ENCODE data around the gene CTXN1. TPM values are rescaled to one million over a fixed set of nuclear protein-coding genes. Genes with fewer than 3 reads are reported as not detected.

The CTXN1 gene
- total RNA-seq, 4 donors from 2014 or later: 1.4 to 3.0 (median 2.0) TPM

DNA sequence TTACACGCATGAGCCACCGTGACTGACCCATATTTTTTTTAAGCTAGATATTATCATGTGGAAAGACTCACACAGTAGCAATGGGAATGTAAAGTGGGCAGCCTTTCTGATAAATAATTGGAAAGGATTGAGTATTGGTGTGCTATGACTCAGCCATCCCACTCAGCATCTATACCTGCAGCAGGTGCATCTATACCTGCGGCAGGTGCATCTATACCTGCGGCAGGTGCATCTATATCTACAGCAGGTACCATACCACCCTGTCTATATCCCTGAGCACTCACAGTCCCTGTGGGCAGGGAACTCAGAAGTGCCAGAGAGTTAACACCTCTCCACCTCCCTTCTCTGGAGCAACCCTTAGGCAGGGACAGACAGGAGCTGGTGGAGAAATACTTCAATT, 42.8 kb downstream of the CTXN1 start:
- Histone ChIP-seq H3K27me3 (no peaks in the 10 kb centered on the region), H3K4me1 (peaks cover 0 to 1% of the 10 kb centered on the region in 2 donors), H3K4me3 (replicated peaks in 1 of 3) (no peak overlapping the region), H3K27ac (no peak overlapping the region), H3K36me3 (no peaks in the 10 kb centered on the region), H3K9me3 (no peaks in the 10 kb centered on the region)
- DNase-seq: no peak
- intact Hi-C loops (cut with DNase I): no loop called here
- 83 to 86% methylated on average over 4 of the region's 4 CpGs for WGBS, 2 donors
- TF ChIP-seq, protein P1, sequence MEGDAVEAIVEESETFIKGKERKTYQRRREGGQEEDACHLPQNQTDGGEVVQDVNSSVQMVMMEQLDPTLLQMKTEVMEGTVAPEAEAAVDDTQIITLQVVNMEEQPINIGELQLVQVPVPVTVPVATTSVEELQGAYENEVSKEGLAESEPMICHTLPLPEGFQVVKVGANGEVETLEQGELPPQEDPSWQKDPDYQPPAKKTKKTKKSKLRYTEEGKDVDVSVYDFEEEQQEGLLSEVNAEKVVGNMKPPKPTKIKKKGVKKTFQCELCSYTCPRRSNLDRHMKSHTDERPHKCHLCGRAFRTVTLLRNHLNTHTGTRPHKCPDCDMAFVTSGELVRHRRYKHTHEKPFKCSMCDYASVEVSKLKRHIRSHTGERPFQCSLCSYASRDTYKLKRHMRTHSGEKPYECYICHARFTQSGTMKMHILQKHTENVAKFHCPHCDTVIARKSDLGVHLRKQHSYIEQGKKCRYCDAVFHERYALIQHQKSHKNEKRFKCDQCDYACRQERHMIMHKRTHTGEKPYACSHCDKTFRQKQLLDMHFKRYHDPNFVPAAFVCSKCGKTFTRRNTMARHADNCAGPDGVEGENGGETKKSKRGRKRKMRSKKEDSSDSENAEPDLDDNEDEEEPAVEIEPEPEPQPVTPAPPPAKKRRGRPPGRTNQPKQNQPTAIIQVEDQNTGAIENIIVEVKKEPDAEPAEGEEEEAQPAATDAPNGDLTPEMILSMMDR (IDR thresholded peaks at IDR 0.05): no peak
- no peak for TF ChIP-seq POLR2A (IDR thresholded peaks at IDR 0.05)

DNA sequence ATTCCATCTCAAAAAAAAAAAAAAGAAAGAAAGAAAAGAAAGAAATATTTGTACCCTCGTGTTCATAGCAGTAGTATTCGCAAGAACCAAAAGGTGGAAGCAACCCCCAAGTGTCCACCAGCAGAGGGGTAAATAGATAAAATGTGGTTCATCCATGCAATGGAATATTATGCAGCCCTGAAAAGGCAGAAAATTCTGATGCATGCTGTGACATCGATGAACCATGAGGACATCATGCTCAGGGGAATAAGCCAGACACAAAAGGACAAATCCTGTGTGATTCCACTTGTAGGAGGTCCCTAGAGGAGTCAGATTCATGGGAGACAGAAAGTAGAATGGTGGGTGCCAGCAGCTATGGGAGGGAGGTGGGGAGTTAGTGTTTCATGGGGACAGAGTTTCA, 44.0 kb downstream of the CTXN1 start:
- WGBS, 2 donors: 87 to 91% methylated on average over 3 of the region's 3 CpGs

GRCh38 chr19:7879836-7880235, 46.1 kb downstream of the CTXN1 start:
- Histone ChIP-seq H3K27ac (no peak overlapping the region), H3K4me3 (replicated peaks in 1 of 3) (no peak overlapping the region), H3K27me3 (no peaks in the 10 kb centered on the region), H3K36me3 (no peaks in the 10 kb centered on the region), H3K9me3 (no peaks in the 10 kb centered on the region), H3K4me1 (no peaks in the 10 kb centered on the region)
- TF ChIP-seq, protein P1 (IDR thresholded peaks at IDR 0.05): no peak
- TF ChIP-seq POLR2A (IDR thresholded peaks at IDR 0.05): no peak
- DNase-seq: no peak
- intact Hi-C loops (cut with DNase I): no loop called here
- 87% methylated on average over 19 of the region's 19 CpGs for WGBS, 2 donors

More for the DNA sequence above, 44.0 kb downstream of the CTXN1 start:
- Histone ChIP-seq H3K9me3 (no peaks in the 10 kb centered on the region), H3K36me3 (no peaks in the 10 kb centered on the region), H3K4me1 (no peaks in the 10 kb centered on the region), H3K27ac (no peak overlapping the region), H3K27me3 (no peaks in the 10 kb centered on the region), H3K4me3 (replicated peaks in 1 of 3) (no peak overlapping the region)
- no peak for DNase-seq
- TF ChIP-seq, protein P1 (IDR thresholded peaks at IDR 0.05): no peak
- no peak for TF ChIP-seq POLR2A (IDR thresholded peaks at IDR 0.05)
- intact Hi-C loops (cut with DNase I): no loop called here

DNA sequence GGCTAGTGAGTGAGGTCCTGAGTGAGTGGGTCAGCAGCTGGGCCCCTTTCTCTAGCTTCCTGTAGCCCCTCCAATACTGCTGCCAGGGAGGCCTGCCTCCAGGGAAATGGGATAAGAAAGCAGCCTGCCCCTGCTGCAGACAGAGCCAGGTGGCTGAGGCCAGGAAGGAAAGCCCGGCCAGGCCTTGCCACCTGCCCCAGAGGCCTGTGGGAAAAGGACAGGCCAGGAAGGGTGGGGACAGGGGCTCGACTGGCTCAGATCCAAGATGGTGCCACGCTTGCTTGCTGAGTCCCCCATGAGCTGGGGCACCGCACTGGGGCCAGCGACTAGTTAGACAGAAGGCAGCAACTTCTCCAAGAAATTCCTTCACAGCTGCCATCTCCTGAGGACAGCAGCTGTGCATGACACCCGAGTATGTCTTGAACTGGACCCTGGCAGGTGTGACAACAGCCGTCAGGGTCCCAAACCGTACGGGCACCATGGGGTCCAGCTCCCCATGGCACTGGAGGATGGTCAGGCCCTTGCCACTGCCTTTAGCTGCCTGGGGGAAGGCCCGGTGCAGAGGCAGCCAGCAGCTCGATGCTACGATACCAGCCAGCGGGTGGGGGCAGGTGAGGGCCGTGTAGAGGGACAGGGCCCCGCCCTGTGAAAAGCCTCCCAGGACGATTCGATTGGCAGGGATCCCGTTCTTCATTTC, 46.7 kb downstream of the CTXN1 start:
- Histone ChIP-seq H3K27ac (no peak overlapping the region), H3K27me3 (no peaks in the 10 kb centered on the region), H3K4me3 (replicated peaks in 1 of 3) (no peak overlapping the region), H3K9me3 (no peaks in the 10 kb centered on the region), H3K36me3 (no peaks in the 10 kb centered on the region), H3K4me1 (peaks cover 0 to 5% of the 10 kb centered on the region in 2 donors)
- intact Hi-C loops (cut with DNase I): no loop called here
- DNase-seq: no peak
- no peak for TF ChIP-seq POLR2A (IDR thresholded peaks at IDR 0.05)
- TF ChIP-seq, protein P1 (IDR thresholded peaks at IDR 0.05): no peak
- 70 to 76% methylated on average over 14 to 18 of the region's 18 CpGs for WGBS, 2 donors

DNA sequence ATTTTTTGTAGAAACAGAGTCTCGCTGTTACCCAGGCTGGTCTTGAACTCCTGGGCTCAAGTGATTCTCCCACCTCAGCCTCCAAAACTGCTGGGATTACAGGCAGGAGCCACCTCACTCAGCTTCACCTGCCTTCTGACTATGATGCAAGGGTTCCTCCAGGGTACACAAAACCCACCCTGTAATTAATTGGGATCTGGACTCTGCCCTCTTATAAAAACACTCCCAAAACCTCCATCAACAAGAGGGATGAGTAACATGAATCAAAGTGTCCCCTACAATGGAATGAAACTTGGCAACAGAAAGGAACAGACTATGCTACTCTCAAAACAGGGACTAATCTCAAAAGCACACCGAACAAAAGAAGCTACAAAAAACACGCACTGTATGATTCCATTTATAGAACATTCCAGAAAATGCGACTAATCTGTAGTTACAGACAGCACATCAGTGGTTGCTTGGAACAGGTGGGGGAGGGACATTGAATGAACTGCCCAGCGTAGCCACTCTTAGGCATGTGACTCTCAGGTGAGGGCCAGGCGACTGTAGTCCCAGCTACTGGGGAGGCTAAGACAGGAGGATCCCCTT, 48.6 kb downstream of the CTXN1 start:
- no peaks in the 10 kb centered on the region for H3K36me3 ChIP-seq
- no peak overlapping the region for H3K27ac ChIP-seq
- peaks cover 6 to 12% of the 10 kb centered on the region in 2 donors for H3K4me1 ChIP-seq
- 79 to 80% methylated on average over 6 of the region's 6 CpGs for WGBS, 2 donors
- DNase-seq: no peak
- TF ChIP-seq POLR2A (IDR thresholded peaks at IDR 0.05): no peak
- TF ChIP-seq, protein P1 (IDR thresholded peaks at IDR 0.05): no peak
- intact Hi-C loops (cut with DNase I): no loop called here
- no peaks in the 10 kb centered on the region for H3K9me3 ChIP-seq
- H3K4me3 ChIP-seq (replicated peaks in 1 of 3): no peak overlapping the region
- no peaks in the 10 kb centered on the region for H3K27me3 ChIP-seq

All from thyroid gland (tissue), 4 donors.